Calu3 (cell line): ENCODE results near the gene CKS2. TPM values are rescaled to one million over a fixed set of nuclear protein-coding genes. Genes with fewer than 3 reads are reported as not detected.

ENCODE experiments used
- BruUV-seq: library from RNA; stranded (reverse); fragments of 400-500 nt; replicated peaks from 2 replicates; lab custom pipeline; 2021; lab: Mats Ljungman, UMichigan
- CTCF ChIA-PET: fragments of 300-600 bp; sonication (Branson Sonifier 250); formaldehyde crosslinking; loops from one replicate; lab custom pipeline; 2022; ENCODE audit warnings: antibody characterized with exemption; lab: Charles Lee
- DNase-seq: peaks from one replicate; pipeline ENCODE4 v3.0.0; 2022
- H3K27ac Mint-ChIP-seq: one replicate; pipeline ENCODE4 v1.8.0; 2022; ENCODE audit warnings: mixed read lengths; ENCODE audit not compliant: unreplicated experiment
- H3K27me3 Mint-ChIP-seq: one replicate; pipeline ENCODE4 v1.8.0; 2022; ENCODE audit warnings: mixed read lengths; ENCODE audit not compliant: unreplicated experiment
- H3K36me3 Mint-ChIP-seq: one replicate; pipeline ENCODE4 v1.8.0; 2022; ENCODE audit warnings: mild to moderate bottlenecking, moderate library complexity, mixed read lengths; ENCODE audit not compliant: insufficient read depth, unreplicated experiment
- H3K4me1 Mint-ChIP-seq: one replicate; pipeline ENCODE4 v1.8.0; 2022; ENCODE audit warnings: mild to moderate bottlenecking, low read depth, mixed read lengths; ENCODE audit not compliant: unreplicated experiment
- H3K4me3 Mint-ChIP-seq: one replicate; pipeline ENCODE4 v1.8.0; 2022; ENCODE audit warnings: mild to moderate bottlenecking, low read depth, moderate library complexity, mixed read lengths; ENCODE audit not compliant: unreplicated experiment
- H3K9me3 Mint-ChIP-seq: one replicate; pipeline ENCODE4 v1.8.0; 2022; ENCODE audit warnings: low read depth, mixed read lengths; ENCODE audit not compliant: unreplicated experiment
- CTCF ChIP-seq: fragments of 200-600 bp; IDR thresholded peaks from one replicate; pipeline ENCODE4 v1.8.0; 2022; ENCODE audit warnings: antibody characterized with exemption; ENCODE audit not compliant: unreplicated experiment
- intact Hi-C: fragments of 100-400 bp; cut with micrococcal nuclease; formaldehyde crosslinking; loops from one replicate; pipeline ENCODE4 v1.10.0; 2022; ENCODE audit not compliant: unreplicated experiment
- microRNA-seq: library from miRNA; unstranded; fragments of <30 nt; microRNA quantifications from one replicate; pipeline ENCODE4 v1.2.0, GENCODE V29; 2022
- total RNA-seq: library from RNA; stranded (reverse); gene quantifications from 2 replicates; pipeline ENCODE4 v1.2.3, GENCODE V29; 2022

CKS2 gene
- total RNA-seq, 1 experiment from 2014 or later, result 116 TPM

DNA sequence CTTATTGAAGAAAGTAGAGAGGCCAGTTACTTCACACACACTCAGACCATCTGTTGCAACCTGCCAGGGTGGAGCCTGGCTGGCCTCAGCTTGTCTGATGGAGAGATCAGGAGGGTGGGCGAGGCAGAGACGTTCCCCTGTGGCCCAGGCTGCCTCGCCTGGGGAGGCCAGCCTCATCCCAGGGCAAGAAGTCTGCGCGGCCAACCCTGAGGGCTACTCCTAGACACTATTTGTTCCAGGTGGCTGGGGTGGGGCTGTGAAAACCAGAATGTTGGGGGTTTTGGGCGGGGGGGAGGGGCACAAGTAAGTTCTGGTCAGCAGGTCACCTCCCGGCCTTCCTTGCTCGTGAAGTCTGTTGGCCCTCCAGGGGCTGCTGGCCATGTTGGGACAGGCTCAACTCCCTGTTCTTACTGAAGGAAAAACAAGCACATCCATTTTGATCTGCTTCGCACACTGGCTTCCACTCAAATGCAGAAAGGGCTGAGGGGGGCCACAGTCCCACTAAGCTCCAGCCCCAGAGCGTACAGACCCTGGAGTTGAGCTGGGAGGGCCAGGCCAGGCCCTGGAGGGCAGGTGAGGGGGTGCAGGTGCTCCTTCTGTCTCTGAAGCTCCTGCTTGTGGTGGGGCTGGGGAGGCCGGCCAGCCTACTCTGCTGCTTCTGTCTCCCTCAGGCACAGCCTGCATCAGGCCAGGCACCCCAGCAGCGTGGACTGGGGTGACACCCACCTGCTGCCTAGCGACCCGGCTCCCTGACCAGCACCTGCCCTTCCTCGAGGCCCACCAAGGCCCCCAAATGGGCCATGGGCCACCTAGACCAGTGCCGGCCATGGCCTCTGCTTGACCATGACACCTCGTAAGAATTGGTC, 53.9 kb downstream of the CKS2 start:
- no peak for TF ChIP-seq CTCF
- Mint-ChIP-seq H3K4me1 (no peaks in the 10 kb centered on the region), H3K4me3 (no peak overlapping the region), H3K9me3 (no peaks in the 10 kb centered on the region), H3K27me3 (no peaks in the 10 kb centered on the region), H3K36me3 (peaks cover 22% of the 10 kb centered on the region), H3K27ac (no peak overlapping the region)
- no peak for DNase-seq
- intact Hi-C loops, result no loop called here
- BruUV-seq, result no TSS peak
- CTCF ChIA-PET, result no interaction called here

DNA sequence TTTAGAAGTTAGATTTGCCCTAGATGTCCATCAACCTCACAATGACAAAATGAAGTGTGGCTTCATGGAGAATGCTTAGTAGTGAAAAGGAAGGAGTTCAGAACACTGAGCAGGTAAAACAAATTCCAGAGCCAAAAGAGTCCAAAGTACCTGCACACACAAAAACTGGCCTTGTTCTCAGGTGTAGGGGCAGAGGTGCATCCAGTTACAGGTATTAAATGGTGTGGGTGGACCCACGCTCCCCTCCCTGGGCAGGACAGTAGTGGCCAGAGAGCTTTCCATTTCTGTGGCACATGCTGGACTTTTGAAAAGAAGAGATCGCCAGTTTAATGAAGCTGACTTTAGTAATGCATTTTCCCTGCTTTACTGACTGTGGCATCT, 54.5 kb downstream of the CKS2 start:
- CTCF ChIA-PET, result no interaction called here
- no peaks in the 10 kb centered on the region for H3K9me3 Mint-ChIP-seq
- no peaks in the 10 kb centered on the region for H3K4me1 Mint-ChIP-seq
- intact Hi-C loops, result no loop called here
- no peak for DNase-seq
- H3K27ac Mint-ChIP-seq, result no peak overlapping the region
- no peak for TF ChIP-seq CTCF
- BruUV-seq, result no TSS peak
- no peaks in the 10 kb centered on the region for H3K27me3 Mint-ChIP-seq
- H3K4me3 Mint-ChIP-seq, result no peak overlapping the region
- H3K36me3 Mint-ChIP-seq, result peaks cover 16% of the 10 kb centered on the region

Small RNAs within 50 kb of the gene (microRNA-seq; reads per million reads assigned to microRNA genes)
- gene MIR3153, result not detected

Other genes with a start within 250 kb of the CKS2 start
- 2.3 and 4.0 TPM in 2 replicates for gene SHC3, start 132.4 kb upstream of the CKS2 start, total RNA-seq
- gene SECISBP2, start 7.3 kb downstream of the CKS2 start, total RNA-seq, result 25.1 and 27.8 TPM in 2 replicates
- 23.3 and 24.3 TPM in 2 replicates for gene SEMA4D, start 186.9 kb downstream of the CKS2 start, total RNA-seq